NCI-H345 (cell line): ENCODE results near the gene NGFR.

Source experiments
- DNase-seq: peaks from one replicate; lab custom pipeline; 2025; lab: John Stamatoyannopoulos, UW

NGFR gene

GRCh38 chr17:49469831-49470810, 25.0 kb upstream of the NGFR start:
- DNase-seq: no peak

GRCh38 chr17:49471089-49471683, 23.9 kb upstream of the NGFR start:
- no peak for DNase-seq

- DNase-seq: no peak
Observed at GRCh38 chr17:49471769-49472168, 23.3 kb upstream of the NGFR start.

- no peak for DNase-seq
Observed at GRCh38 chr17:49472527-49472926, 22.6 kb upstream of the NGFR start.

GRCh38 chr17:49473900-49474751, 21.0 kb upstream of the NGFR start:
- no peak for DNase-seq

GRCh38 chr17:49477709-49478108, 17.4 kb upstream of the NGFR start:
- no peak for DNase-seq

GRCh38 chr17:49480836-49481615, 14.1 kb upstream of the NGFR start:
- no peak for DNase-seq

- no peak for DNase-seq
Observed at GRCh38 chr17:49482144-49482817, 12.8 kb upstream of the NGFR start.

GRCh38 chr17:49483599-49484509, 11.2 kb upstream of the NGFR start:
- no peak for DNase-seq

- no peak for DNase-seq
Observed at GRCh38 chr17:49484588-49484987, 10.5 kb upstream of the NGFR start.

GRCh38 chr17:49486012-49486641, 9.0 kb upstream of the NGFR start:
- no peak for DNase-seq

GRCh38 chr17:49487183-49487582, 7.9 kb upstream of the NGFR start:
- DNase-seq: no peak

GRCh38 chr17:49488612-49489011, 6.5 kb upstream of the NGFR start:
- DNase-seq: no peak

- DNase-seq: no peak
Observed at GRCh38 chr17:49489348-49489747, 5.7 kb upstream of the NGFR start.

GRCh38 chr17:49490276-49490675, 4.8 kb upstream of the NGFR start:
- no peak for DNase-seq

- DNase-seq: no peak
Observed at GRCh38 chr17:49491192-49491769, 3.8 kb upstream of the NGFR start.

GRCh38 chr17:49494399-49494985, 601 bp upstream of the NGFR start:
- DNase-seq: no peak

- no peak for DNase-seq
Observed at GRCh38 chr17:49495842-49496182, 719 bp downstream of the NGFR start.
